HEK293 (cell line): Measurements from ENCODE around the gene ARHGAP26.
A peak's percentile ranks its signal among the peaks of the same experiment; 100 is the strongest.

Experiments
- BCL11A ChIP-seq: fragments of 450-650 bp; formaldehyde crosslinking; IDR thresholded peaks from 2 replicates; pipeline ENCODE4 v1.5.1; 2016; ENCODE audit warnings: low read depth, missing biosample characterization, missing genetic modification characterization
- BCL11B ChIP-seq: fragments of 450-650 bp; formaldehyde crosslinking; IDR thresholded peaks from 2 replicates; pipeline ENCODE4 v1.5.1; 2016; ENCODE audit warnings: low read depth, missing biosample characterization, missing genetic modification characterization
- GFI1B ChIP-seq: fragments of 450-650 bp; formaldehyde crosslinking; IDR thresholded peaks from 2 replicates; pipeline ENCODE4 v1.5.1; 2016; ENCODE audit warnings: missing biosample characterization, missing genetic modification characterization
- MZF1 ChIP-seq: fragments of 450-650 bp; formaldehyde crosslinking; IDR thresholded peaks from 2 replicates; pipeline ENCODE4 v1.5.1; 2017; ENCODE audit warnings: missing biosample characterization, missing genetic modification characterization, borderline replicate concordance
- RBAK ChIP-seq: fragments of 450-650 bp; formaldehyde crosslinking; IDR thresholded peaks from 2 replicates; pipeline ENCODE4 v1.5.1; 2016; ENCODE audit warnings: missing biosample characterization, missing genetic modification characterization
- SALL2 ChIP-seq: fragments of 450-650 bp; formaldehyde crosslinking; IDR thresholded peaks from 2 replicates; pipeline ENCODE4 v1.5.0; 2017; ENCODE audit warnings: missing biosample characterization, mild to moderate bottlenecking, missing genetic modification characterization, borderline replicate concordance
- SCRT2 ChIP-seq: fragments of 450-650 bp; formaldehyde crosslinking; IDR thresholded peaks from 2 replicates; pipeline ENCODE4 v1.5.1; 2016; ENCODE audit warnings: missing biosample characterization, missing genetic modification characterization
- ZBTB1 ChIP-seq: fragments of 450-650 bp; formaldehyde crosslinking; IDR thresholded peaks from 2 replicates; pipeline ENCODE4 v1.5.1; 2016; ENCODE audit warnings: missing biosample characterization, missing genetic modification characterization
- ZFHX2 ChIP-seq: fragments of 450-650 bp; formaldehyde crosslinking; conservative IDR thresholded peaks from 2 replicates; pipeline ENCODE4 v1.5.1; 2016; ENCODE audit warnings: missing biosample characterization, missing genetic modification characterization
- ZNF133 ChIP-seq: fragments of 450-650 bp; formaldehyde crosslinking; IDR thresholded peaks from 2 replicates; pipeline ENCODE4 v1.5.1; 2016; ENCODE audit warnings: missing biosample characterization, missing genetic modification characterization
- ZNF146 ChIP-seq: fragments of 450-650 bp; formaldehyde crosslinking; IDR thresholded peaks from 2 replicates; pipeline ENCODE4 v1.5.1; 2016; ENCODE audit warnings: missing biosample characterization, missing genetic modification characterization
- ZNF16 ChIP-seq: fragments of 450-650 bp; formaldehyde crosslinking; IDR thresholded peaks from 2 replicates; pipeline ENCODE4 v1.5.1; 2016; ENCODE audit warnings: low read depth, missing biosample characterization, missing genetic modification characterization
- ZNF311 ChIP-seq: fragments of 450-650 bp; formaldehyde crosslinking; IDR thresholded peaks from 2 replicates; pipeline ENCODE4 v1.5.1; 2017; ENCODE audit warnings: missing biosample characterization, missing genetic modification characterization, borderline replicate concordance
- ZNF433 ChIP-seq: fragments of 450-650 bp; formaldehyde crosslinking; IDR thresholded peaks from 2 replicates; pipeline ENCODE4 v1.5.1; 2016; ENCODE audit warnings: missing biosample characterization, missing genetic modification characterization, low read depth
- ZNF473 ChIP-seq: fragments of 450-650 bp; formaldehyde crosslinking; IDR thresholded peaks from 2 replicates; pipeline ENCODE4 v1.5.1; 2017; ENCODE audit warnings: missing biosample characterization, missing genetic modification characterization
- ZNF521 ChIP-seq: fragments of 450-650 bp; formaldehyde crosslinking; IDR thresholded peaks from 2 replicates; pipeline ENCODE4 v1.5.1; 2017; ENCODE audit warnings: missing biosample characterization, mild to moderate bottlenecking, missing genetic modification characterization
- ZNF530 ChIP-seq: fragments of 450-650 bp; formaldehyde crosslinking; IDR thresholded peaks from 2 replicates; pipeline ENCODE4 v1.5.1; 2016; ENCODE audit warnings: low read depth, missing biosample characterization, missing genetic modification characterization
- ZNF600 ChIP-seq: fragments of 450-650 bp; formaldehyde crosslinking; IDR thresholded peaks from 2 replicates; pipeline ENCODE4 v1.5.1; 2016; ENCODE audit warnings: missing biosample characterization, missing genetic modification characterization
- ZNF707 ChIP-seq: fragments of 450-650 bp; formaldehyde crosslinking; IDR thresholded peaks from 2 replicates; pipeline ENCODE4 v1.5.1; 2016; ENCODE audit warnings: missing biosample characterization, missing genetic modification characterization
- ZNF76 ChIP-seq: fragments of 450-650 bp; formaldehyde crosslinking; IDR thresholded peaks from 2 replicates; pipeline ENCODE4; 2016; ENCODE audit warnings: low read depth, missing biosample characterization, missing genetic modification characterization, borderline replicate concordance
- ZNF777 ChIP-seq: fragments of 450-650 bp; formaldehyde crosslinking; IDR thresholded peaks from 2 replicates; pipeline ENCODE4 v1.5.1; 2017; ENCODE audit warnings: missing biosample characterization, missing genetic modification characterization, borderline replicate concordance
- ZXDB ChIP-seq: fragments of 450-650 bp; formaldehyde crosslinking; IDR thresholded peaks from 2 replicates; pipeline ENCODE4 v1.5.1; 2016; ENCODE audit warnings: missing biosample characterization, missing genetic modification characterization
- TF ChIP-seq, protein P1 (sequence below): fragments of 450-650 bp; formaldehyde crosslinking; conservative IDR thresholded peaks from 2 replicates; pipeline ENCODE4 v1.5.1; 2016; ENCODE audit warnings: low read depth, missing biosample characterization, missing genetic modification characterization
- TF ChIP-seq, protein P2 (sequence below): fragments of 450-650 bp; formaldehyde crosslinking; IDR thresholded peaks from 2 replicates; pipeline ENCODE4 v1.5.1; 2016; ENCODE audit warnings: missing biosample characterization, missing genetic modification characterization
- TF ChIP-seq, protein P3 (sequence below): fragments of 450-650 bp; formaldehyde crosslinking; IDR thresholded peaks from 2 replicates; pipeline ENCODE4 v1.5.1; 2017; ENCODE audit warnings: missing biosample characterization, missing genetic modification characterization
- TF ChIP-seq, protein P4 (sequence below): fragments of 450-650 bp; formaldehyde crosslinking; IDR thresholded peaks from 2 replicates; pipeline ENCODE4 v1.5.1; 2016; ENCODE audit warnings: missing biosample characterization, missing genetic modification characterization
- TF ChIP-seq, protein P5 (sequence below): fragments of 450-650 bp; formaldehyde crosslinking; IDR thresholded peaks from 2 replicates; pipeline ENCODE4 v1.5.1; 2016; ENCODE audit warnings: missing biosample characterization, missing genetic modification characterization
- TF ChIP-seq, protein P6 (sequence below): fragments of 450-650 bp; formaldehyde crosslinking; optimal IDR thresholded peaks from 2 replicates; pipeline ENCODE3; 2016; ENCODE audit warnings: missing biosample characterization, mild to moderate bottlenecking, missing genetic modification characterization

The ARHGAP26 gene

DNA sequence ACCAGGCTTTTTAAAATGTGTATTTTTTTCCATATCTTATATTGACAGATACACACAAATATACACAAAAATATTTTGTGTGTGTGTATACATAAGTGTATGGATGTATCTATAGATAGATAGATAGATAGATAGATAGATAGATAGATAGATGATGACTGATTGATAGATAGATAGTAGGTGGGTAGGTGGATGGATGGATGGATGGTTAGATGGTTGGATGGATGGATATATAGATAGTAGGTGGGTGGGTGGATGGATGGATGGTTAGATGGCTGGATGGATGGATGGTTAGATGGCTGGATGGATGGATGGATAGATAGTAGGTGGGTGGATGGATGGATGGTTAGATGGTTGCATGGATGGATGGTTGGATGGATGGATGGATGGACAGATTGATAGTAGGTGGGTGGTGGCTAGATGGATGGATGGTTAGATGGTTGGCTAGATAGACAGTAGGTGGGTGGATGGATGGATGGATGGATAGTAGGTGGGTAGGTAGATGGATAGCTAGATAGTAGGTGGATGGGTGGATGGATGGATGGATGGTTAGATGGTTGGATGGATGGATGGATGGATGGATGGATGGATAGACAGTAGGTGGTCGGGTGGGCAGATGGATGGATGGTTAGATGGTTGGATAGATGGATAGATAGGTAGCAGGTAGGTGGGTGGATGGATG lies 477.1 kb downstream of the ARHGAP26 start (continued):
- peak; percentile 69 for TF ChIP-seq ZFHX2 (tag by site-specific recombination)
- TF ChIP-seq SCRT2 (tag by site-specific recombination) = no peak
- TF ChIP-seq ZBTB1 (tag by site-specific recombination) = no peak
- peak; percentile 94; the same call in 1 of the 2 replicates for TF ChIP-seq ZNF521
- no peak for TF ChIP-seq ZNF433 (tag by site-specific recombination)
- no peak for TF ChIP-seq GFI1B (tag by site-specific recombination)
- TF ChIP-seq, protein P1, sequence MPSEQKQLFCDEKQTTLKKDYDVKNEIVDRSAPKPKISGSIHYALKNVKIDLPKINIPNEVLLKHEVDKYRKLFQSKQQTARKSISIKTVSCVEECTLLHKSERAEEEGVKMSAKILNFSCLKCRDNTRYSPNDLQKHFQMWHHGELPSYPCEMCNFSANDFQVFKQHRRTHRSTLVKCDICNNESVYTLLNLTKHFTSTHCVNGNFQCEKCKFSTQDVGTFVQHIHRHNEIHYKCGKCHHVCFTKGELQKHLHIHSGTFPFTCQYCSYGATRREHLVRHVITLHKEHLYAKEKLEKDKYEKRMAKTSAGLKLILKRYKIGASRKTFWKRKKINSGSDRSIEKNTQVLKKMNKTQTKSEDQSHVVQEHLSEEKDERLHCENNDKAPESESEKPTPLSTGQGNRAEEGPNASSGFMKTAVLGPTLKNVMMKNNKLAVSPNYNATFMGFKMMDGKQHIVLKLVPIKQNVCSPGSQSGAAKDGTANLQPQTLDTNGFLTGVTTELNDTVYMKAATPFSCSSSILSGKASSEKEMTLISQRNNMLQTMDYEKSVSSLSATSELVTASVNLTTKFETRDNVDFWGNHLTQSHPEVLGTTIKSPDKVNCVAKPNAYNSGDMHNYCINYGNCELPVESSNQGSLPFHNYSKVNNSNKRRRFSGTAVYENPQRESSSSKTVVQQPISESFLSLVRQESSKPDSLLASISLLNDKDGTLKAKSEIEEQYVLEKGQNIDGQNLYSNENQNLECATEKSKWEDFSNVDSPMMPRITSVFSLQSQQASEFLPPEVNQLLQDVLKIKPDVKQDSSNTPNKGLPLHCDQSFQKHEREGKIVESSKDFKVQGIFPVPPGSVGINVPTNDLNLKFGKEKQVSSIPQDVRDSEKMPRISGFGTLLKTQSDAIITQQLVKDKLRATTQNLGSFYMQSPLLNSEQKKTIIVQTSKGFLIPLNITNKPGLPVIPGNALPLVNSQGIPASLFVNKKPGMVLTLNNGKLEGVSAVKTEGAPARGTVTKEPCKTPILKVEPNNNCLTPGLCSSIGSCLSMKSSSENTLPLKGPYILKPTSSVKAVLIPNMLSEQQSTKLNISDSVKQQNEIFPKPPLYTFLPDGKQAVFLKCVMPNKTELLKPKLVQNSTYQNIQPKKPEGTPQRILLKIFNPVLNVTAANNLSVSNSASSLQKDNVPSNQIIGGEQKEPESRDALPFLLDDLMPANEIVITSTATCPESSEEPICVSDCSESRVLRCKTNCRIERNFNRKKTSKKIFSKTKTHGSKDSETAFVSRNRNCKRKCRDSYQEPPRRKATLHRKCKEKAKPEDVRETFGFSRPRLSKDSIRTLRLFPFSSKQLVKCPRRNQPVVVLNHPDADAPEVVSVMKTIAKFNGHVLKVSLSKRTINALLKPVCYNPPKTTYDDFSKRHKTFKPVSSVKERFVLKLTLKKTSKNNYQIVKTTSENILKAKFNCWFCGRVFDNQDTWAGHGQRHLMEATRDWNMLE (tag by site-specific recombination) = no peak
- no peak for TF ChIP-seq MZF1 (tag by site-specific recombination)
- TF ChIP-seq BCL11B (tag by site-specific recombination) = no peak
- TF ChIP-seq RBAK (tag by site-specific recombination) = peak; percentile 50; the same call in 1 of the 2 replicates
- TF ChIP-seq, protein P2, sequence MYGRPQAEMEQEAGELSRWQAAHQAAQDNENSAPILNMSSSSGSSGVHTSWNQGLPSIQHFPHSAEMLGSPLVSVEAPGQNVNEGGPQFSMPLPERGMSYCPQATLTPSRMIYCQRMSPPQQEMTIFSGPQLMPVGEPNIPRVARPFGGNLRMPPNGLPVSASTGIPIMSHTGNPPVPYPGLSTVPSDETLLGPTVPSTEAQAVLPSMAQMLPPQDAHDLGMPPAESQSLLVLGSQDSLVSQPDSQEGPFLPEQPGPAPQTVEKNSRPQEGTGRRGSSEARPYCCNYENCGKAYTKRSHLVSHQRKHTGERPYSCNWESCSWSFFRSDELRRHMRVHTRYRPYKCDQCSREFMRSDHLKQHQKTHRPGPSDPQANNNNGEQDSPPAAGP (tag by site-specific recombination) = no peak
- TF ChIP-seq ZNF707 (tag by site-specific recombination) = peak; percentile 9; the same call in 1 of the 2 replicates
- TF ChIP-seq, protein P3, sequence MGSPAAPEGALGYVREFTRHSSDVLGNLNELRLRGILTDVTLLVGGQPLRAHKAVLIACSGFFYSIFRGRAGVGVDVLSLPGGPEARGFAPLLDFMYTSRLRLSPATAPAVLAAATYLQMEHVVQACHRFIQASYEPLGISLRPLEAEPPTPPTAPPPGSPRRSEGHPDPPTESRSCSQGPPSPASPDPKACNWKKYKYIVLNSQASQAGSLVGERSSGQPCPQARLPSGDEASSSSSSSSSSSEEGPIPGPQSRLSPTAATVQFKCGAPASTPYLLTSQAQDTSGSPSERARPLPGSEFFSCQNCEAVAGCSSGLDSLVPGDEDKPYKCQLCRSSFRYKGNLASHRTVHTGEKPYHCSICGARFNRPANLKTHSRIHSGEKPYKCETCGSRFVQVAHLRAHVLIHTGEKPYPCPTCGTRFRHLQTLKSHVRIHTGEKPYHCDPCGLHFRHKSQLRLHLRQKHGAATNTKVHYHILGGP (tag by site-specific recombination) = no peak
- TF ChIP-seq BCL11A (tag by site-specific recombination) = no peak
- TF ChIP-seq SALL2 (tag by site-specific recombination) = peak; percentile 15; the same call in 1 of the 2 replicates
- no peak for TF ChIP-seq ZNF16 (tag by site-specific recombination)
- TF ChIP-seq ZNF530 (tag by site-specific recombination) = no peak
- TF ChIP-seq, protein P4, sequence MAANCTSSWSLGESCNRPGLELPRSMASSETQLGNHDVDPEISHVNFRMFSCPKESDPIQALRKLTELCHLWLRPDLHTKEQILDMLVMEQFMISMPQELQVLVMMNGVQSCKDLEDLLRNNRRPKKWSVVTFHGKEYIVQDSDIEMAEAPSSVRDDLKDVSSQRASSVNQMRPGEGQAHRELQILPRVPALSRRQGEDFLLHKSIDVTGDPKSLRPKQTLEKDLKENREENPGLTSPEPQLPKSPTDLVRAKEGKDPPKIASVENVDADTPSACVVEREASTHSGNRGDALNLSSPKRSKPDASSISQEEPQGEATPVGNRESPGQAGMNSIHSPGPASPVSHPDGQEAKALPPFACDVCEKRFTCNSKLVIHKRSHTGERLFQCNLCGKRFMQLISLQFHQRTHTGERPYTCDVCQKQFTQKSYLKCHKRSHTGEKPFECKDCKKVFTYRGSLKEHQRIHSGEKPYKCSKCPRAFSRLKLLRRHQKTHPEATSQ (tag by site-specific recombination) = no peak
- 0 out of 2 replicates have a peak, but pooled peaks have one; percentile 12 for TF ChIP-seq ZNF76 (tag by site-specific recombination)
- 0 out of 2 replicates have a peak, but pooled peaks have one; percentile 29 for TF ChIP-seq ZNF133 (tag by site-specific recombination)
- 0 out of 2 replicates have a peak, but pooled peaks have one; percentile 7 for TF ChIP-seq ZNF311 (tag by site-specific recombination)
- TF ChIP-seq ZXDB (tag by site-specific recombination) = no peak
- no peak for TF ChIP-seq ZNF600 (tag by site-specific recombination)
- TF ChIP-seq, protein P5, sequence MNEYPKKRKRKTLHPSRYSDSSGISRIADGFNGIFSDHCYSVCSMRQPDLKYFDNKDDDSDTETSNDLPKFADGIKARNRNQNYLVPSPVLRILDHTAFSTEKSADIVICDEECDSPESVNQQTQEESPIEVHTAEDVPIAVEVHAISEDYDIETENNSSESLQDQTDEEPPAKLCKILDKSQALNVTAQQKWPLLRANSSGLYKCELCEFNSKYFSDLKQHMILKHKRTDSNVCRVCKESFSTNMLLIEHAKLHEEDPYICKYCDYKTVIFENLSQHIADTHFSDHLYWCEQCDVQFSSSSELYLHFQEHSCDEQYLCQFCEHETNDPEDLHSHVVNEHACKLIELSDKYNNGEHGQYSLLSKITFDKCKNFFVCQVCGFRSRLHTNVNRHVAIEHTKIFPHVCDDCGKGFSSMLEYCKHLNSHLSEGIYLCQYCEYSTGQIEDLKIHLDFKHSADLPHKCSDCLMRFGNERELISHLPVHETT (tag by site-specific recombination) = no peak
- TF ChIP-seq ZNF473 (tag by site-specific recombination) = 0 out of 2 replicates have a peak, but pooled peaks have one; percentile 55
- TF ChIP-seq, protein P6, sequence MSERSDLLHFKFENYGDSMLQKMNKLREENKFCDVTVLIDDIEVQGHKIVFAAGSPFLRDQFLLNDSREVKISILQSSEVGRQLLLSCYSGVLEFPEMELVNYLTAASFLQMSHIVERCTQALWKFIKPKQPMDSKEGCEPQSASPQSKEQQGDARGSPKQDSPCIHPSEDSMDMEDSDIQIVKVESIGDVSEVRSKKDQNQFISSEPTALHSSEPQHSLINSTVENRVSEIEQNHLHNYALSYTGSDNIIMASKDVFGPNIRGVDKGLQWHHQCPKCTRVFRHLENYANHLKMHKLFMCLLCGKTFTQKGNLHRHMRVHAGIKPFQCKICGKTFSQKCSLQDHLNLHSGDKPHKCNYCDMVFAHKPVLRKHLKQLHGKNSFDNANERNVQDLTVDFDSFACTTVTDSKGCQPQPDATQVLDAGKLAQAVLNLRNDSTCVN = peak; percentile 24
- peak; percentile 68; the same call in 1 of the 2 replicates for TF ChIP-seq ZNF777 (tag by site-specific recombination)
- no peak for TF ChIP-seq ZNF146
